ENCODE data around the gene MOCS3. TPM values are rescaled to one million over a fixed set of nuclear protein-coding genes. Genes with fewer than 3 reads are reported as not detected.

The MOCS3 gene
- total and polyA plus RNA-seq, 10 of the 15 experiments (the other 5 are each of a cell fraction or from before 2014, with no cell fraction given) = 0.87 to 5.9 (median 3.6) TPM

DNA sequence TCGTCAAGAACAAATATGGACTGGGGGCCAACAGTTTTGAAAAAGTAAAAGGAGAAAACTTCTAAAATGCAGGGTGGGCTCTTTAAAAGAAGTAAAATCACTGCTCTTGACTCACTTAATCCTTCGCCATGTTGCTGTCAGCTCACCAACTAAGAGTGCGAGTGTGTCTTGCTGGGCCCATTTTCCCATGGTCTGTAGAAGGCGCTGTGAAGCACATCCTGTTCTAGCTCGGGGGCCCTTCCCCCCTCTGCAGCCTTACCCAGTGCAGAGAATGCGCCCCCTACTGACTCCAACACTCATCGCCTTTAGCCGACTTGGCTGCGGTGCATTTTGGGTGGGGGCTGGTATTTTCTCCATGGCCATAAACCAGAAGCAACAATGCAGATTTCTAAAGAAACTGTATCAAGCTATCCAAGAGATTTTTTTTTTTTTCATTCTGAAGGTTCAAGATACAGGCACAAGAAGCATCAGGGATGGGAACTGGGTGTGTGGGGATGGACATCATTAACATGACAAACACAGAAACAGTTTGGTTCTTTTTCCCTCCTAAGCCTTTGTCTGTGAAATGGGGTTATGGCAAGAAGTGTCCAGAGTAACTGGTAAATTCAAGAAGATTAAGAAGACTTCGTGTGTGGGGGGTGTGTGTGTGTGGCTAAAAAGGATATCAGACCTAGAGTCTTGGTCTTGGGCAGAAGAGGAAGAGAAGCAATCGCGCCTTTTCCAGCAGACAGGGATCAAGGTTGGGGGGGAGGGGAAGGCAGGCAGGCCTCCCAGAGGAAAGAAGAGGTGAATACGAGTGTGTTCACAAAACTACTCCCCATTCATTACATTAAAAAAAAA is 29.1 kb upstream of the MOCS3 start (continued):
- TF ChIP-seq, protein P1, sequence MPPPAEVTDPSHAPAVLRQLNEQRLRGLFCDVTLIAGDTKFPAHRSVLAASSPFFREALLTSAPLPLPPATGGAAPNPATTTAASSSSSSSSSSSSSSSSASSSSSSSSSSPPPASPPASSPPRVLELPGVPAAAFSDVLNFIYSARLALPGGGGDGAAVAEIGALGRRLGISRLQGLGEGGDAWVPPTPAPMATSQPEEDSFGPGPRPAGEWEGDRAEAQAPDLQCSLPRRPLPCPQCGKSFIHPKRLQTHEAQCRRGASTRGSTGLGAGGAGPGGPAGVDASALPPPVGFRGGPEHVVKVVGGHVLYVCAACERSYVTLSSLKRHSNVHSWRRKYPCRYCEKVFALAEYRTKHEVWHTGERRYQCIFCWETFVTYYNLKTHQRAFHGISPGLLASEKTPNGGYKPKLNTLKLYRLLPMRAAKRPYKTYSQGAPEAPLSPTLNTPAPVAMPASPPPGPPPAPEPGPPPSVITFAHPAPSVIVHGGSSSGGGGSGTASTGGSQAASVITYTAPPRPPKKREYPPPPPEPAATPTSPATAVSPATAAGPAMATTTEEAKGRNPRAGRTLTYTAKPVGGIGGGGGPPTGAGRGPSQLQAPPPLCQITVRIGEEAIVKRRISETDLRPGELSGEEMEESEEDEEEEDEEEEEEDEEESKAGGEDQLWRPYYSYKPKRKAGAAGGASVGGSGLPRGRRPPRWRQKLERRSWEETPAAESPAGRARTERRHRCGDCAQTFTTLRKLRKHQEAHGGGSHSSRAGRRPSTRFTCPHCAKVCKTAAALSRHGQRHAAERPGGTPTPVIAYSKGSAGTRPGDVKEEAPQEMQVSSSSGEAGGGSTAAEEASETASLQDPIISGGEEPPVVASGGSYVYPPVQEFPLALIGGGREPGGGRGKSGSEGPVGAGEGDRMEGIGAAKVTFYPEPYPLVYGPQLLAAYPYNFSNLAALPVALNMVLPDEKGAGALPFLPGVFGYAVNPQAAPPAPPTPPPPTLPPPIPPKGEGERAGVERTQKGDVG (CRISPR knock-in tag; IDR thresholded peaks at IDR 0.05) = no peak
- TF ChIP-seq MXI1 (IDR thresholded peaks at IDR 0.05; ENCODE audit: low read depth, low read length) (peak; percentile 82), HDAC2 (IDR thresholded peaks at IDR 0.05) (no peak), NR2C1 (IDR thresholded peaks at IDR 0.05) (no peak), ETV6 (conservative IDR thresholded peaks at IDR 0.05 in 1 of 2, IDR thresholded peaks at IDR 0.05 in 1 of 2; ENCODE audit: borderline replicate concordance in 1 of 2, low read depth in 1 of 2) (peak in 1 of 2 experiments; percentile 60; a peak in 2 of 4 replicates), EP300 (IDR thresholded peaks at IDR 0.05; ENCODE audit: borderline replicate concordance in 1 of 2, control insufficient read depth in 1 of 2, low read depth in 2 of 2, low read length in 2 of 2) (peak; percentile 15 to 74; a peak in 1 of 4 replicates), NFIC (IDR thresholded peaks at IDR 0.05; ENCODE audit: low read depth, low read length) (peak; percentile 51; the same call in 1 of the 2 replicates), CEBPB (IDR thresholded peaks at IDR 0.05; ENCODE audit: borderline replicate concordance in 1 of 2, low read depth in 2 of 2, low read length in 2 of 2) (no peak), CREB1 (IDR thresholded peaks at IDR 0.05; ENCODE audit: low read depth) (peak; percentile 77), ATF7 (IDR thresholded peaks at IDR 0.05; ENCODE audit: low read depth) (peak; percentile 51; the same call in 1 of the 2 replicates)
- TF ChIP-seq, protein P2, sequence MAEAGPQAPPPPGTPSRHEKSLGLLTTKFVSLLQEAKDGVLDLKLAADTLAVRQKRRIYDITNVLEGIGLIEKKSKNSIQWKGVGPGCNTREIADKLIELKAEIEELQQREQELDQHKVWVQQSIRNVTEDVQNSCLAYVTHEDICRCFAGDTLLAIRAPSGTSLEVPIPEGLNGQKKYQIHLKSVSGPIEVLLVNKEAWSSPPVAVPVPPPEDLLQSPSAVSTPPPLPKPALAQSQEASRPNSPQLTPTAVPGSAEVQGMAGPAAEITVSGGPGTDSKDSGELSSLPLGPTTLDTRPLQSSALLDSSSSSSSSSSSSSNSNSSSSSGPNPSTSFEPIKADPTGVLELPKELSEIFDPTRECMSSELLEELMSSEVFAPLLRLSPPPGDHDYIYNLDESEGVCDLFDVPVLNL (IDR thresholded peaks at IDR 0.05; ENCODE audit: low read depth, low read length) = no peak
- TF ChIP-seq, protein P3, sequence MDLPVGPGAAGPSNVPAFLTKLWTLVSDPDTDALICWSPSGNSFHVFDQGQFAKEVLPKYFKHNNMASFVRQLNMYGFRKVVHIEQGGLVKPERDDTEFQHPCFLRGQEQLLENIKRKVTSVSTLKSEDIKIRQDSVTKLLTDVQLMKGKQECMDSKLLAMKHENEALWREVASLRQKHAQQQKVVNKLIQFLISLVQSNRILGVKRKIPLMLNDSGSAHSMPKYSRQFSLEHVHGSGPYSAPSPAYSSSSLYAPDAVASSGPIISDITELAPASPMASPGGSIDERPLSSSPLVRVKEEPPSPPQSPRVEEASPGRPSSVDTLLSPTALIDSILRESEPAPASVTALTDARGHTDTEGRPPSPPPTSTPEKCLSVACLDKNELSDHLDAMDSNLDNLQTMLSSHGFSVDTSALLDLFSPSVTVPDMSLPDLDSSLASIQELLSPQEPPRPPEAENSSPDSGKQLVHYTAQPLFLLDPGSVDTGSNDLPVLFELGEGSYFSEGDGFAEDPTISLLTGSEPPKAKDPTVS (IDR thresholded peaks at IDR 0.05; ENCODE audit: low read depth, low read length) = no peak; the same call in 1 of the 2 replicates
- TF ChIP-seq, protein P4, sequence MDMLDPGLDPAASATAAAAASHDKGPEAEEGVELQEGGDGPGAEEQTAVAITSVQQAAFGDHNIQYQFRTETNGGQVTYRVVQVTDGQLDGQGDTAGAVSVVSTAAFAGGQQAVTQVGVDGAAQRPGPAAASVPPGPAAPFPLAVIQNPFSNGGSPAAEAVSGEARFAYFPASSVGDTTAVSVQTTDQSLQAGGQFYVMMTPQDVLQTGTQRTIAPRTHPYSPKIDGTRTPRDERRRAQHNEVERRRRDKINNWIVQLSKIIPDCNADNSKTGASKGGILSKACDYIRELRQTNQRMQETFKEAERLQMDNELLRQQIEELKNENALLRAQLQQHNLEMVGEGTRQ (IDR thresholded peaks at IDR 0.05; ENCODE audit: borderline replicate concordance, low read depth, low read length) = no peak
- TF ChIP-seq, protein P5, sequence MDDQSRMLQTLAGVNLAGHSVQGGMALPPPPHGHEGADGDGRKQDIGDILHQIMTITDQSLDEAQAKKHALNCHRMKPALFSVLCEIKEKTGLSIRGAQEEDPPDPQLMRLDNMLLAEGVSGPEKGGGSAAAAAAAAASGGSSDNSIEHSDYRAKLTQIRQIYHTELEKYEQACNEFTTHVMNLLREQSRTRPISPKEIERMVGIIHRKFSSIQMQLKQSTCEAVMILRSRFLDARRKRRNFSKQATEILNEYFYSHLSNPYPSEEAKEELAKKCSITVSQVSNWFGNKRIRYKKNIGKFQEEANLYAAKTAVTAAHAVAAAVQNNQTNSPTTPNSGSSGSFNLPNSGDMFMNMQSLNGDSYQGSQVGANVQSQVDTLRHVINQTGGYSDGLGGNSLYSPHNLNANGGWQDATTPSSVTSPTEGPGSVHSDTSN (IDR thresholded peaks at IDR 0.05; ENCODE audit: insufficient replicate concordance, low read depth, low read length) = no peak
